ENCODE measurements around the gene TSPEAR. TPM values are rescaled to one million over a fixed set of nuclear protein-coding genes. Genes with fewer than 3 reads are reported as not detected.

Gene TSPEAR
- total RNA-seq, 1 experiment from 2014 or later: not detected

- ChIA-PET CTCF (no interaction called here), POLR2A (no interaction called here)
- in situ Hi-C loops (cut with HindIII; ENCODE audit: low pct_unique_long_range_greater_than_20kb, low sequenced_read_pairs) (no loop called here), intact Hi-C loops (cut with micrococcal nuclease; ENCODE audit: unreplicated experiment) (no loop called here)
- DNase-seq (ENCODE audit: low read depth, low spot score) (no peak), ATAC-seq (no peak)
- BruUV-seq (replicated peaks): no TSS peak
- H3K36me3 ChIP-seq (ENCODE audit: control insufficient read depth, insufficient read depth, low read length): no peaks in the 10 kb centered on the region
- no peaks in the 10 kb centered on the region for H3K27me3 ChIP-seq (ENCODE audit: control insufficient read depth, insufficient read depth, low read length)
- H3K4me1 ChIP-seq (ENCODE audit: control insufficient read depth, insufficient read depth, low read length): no peaks in the 10 kb centered on the region
- no peak overlapping the region for H3K27ac ChIP-seq (ENCODE audit: low read length)
- H3K4me3 ChIP-seq (ENCODE audit: low read depth in 2 of 2, low read length in 2 of 2): no peak overlapping the region
- no peak for TF ChIP-seq TCF7L2 (IDR thresholded peaks at IDR 0.05; ENCODE audit: low read depth, low read length)
- TF ChIP-seq SIN3A (IDR thresholded peaks at IDR 0.05; ENCODE audit: borderline replicate concordance, insufficient read depth, low read depth, low read length): no peak
- no peak for TF ChIP-seq REST (IDR thresholded peaks at IDR 0.05; ENCODE audit: insufficient read depth in 1 of 2, low read depth in 2 of 2, low read length in 1 of 2)
- TF ChIP-seq POLR2AphosphoS5 (IDR thresholded peaks at IDR 0.05; ENCODE audit: low read depth, low read length): no peak
- TF ChIP-seq CTCF (IDR thresholded peaks at IDR 0.05): no peak
- H3K9me3 ChIP-seq (ENCODE audit: control insufficient read depth, insufficient read depth, low read depth, low read length): no peaks in the 10 kb centered on the region
These were observed 61.8 kb downstream of the TSPEAR start for GRCh38 chr21:44649521-44650100.

- intact Hi-C loops (cut with micrococcal nuclease; ENCODE audit: unreplicated experiment): no loop called here
- Histone ChIP-seq H3K27ac (ENCODE audit: low read length) (no peak overlapping the region), H3K4me1 (ENCODE audit: control insufficient read depth, insufficient read depth, low read length) (no peaks in the 10 kb centered on the region), H3K4me3 (ENCODE audit: low read depth in 2 of 2, low read length in 2 of 2) (no peak overlapping the region), H3K9me3 (ENCODE audit: control insufficient read depth, insufficient read depth, low read depth, low read length) (no peaks in the 10 kb centered on the region), H3K36me3 (ENCODE audit: control insufficient read depth, insufficient read depth, low read length) (no peaks in the 10 kb centered on the region), H3K27me3 (ENCODE audit: control insufficient read depth, insufficient read depth, low read length) (no peaks in the 10 kb centered on the region)
- BruUV-seq (replicated peaks): no TSS peak
- ChIA-PET CTCF (no interaction called here), POLR2A (no interaction called here)
- TF ChIP-seq POLR2AphosphoS5 (IDR thresholded peaks at IDR 0.05; ENCODE audit: low read depth, low read length) (no peak), CTCF (IDR thresholded peaks at IDR 0.05) (no peak), TCF7L2 (IDR thresholded peaks at IDR 0.05; ENCODE audit: low read depth, low read length) (no peak), SIN3A (IDR thresholded peaks at IDR 0.05; ENCODE audit: borderline replicate concordance, insufficient read depth, low read depth, low read length) (no peak), REST (IDR thresholded peaks at IDR 0.05; ENCODE audit: insufficient read depth in 1 of 2, low read depth in 2 of 2, low read length in 1 of 2) (no peak)
- in situ Hi-C loops (cut with HindIII; ENCODE audit: low pct_unique_long_range_greater_than_20kb, low sequenced_read_pairs): no loop called here
- DNase-seq (ENCODE audit: low read depth, low spot score) (no peak), ATAC-seq (no peak)
These were observed 62.6 kb downstream of the TSPEAR start for GRCh38 chr21:44648557-44649311.
